Measurements from ENCODE around the gene PYGO2. TPM values are rescaled to one million over a fixed set of nuclear protein-coding genes. Genes with fewer than 3 reads are reported as not detected.
"Not testable (repeated sequence)": the region's sequence is repeated elsewhere in the genome, so short reads cannot be mapped to it uniquely, and the experiment has no call there.

The PYGO2 gene
- total RNA-seq, 1 donor from 2014 or later: 18.4 TPM

- no peak for DNase-seq (ENCODE audit: low read depth)
Measured at GRCh38 chr1:154908937-154909336, 52.6 kb downstream of the PYGO2 start.

- DNase-seq (ENCODE audit: low read depth): not testable (repeated sequence)
Measured at GRCh38 chr1:154908129-154908528, 53.5 kb downstream of the PYGO2 start.

Other genes starting within 250 kb of the PYGO2 start
- under 0.01 TPM in 1 of 2 replicates, not detected in the other for gene KCNN3, start 91.5 kb downstream of the PYGO2 start, total RNA-seq
- gene PMVK, start 25.1 kb downstream of the PYGO2 start, total RNA-seq: 4.0 and 8.8 TPM in 2 replicates
- gene PBXIP1, start 5.7 kb downstream of the PYGO2 start, total RNA-seq: 81.3 and 141 TPM in 2 replicates
- 107 and 140 TPM in 2 replicates for gene SHC1, start 9.0 kb upstream of the PYGO2 start, total RNA-seq
- gene CKS1B, start 12.9 kb upstream of the PYGO2 start, total RNA-seq: 23.4 and 106 TPM in 2 replicates
- 21.6 and 32.5 TPM in 2 replicates for gene FLAD1, start 21.6 kb upstream of the PYGO2 start, total RNA-seq
- 0.60 TPM in 1 of 2 replicates, not detected in the other for gene LENEP, start 31.8 kb upstream of the PYGO2 start, total RNA-seq
- gene ZBTB7B, start 41.0 kb upstream of the PYGO2 start, total RNA-seq: 29.2 and 36.5 TPM in 2 replicates
- 0.05 TPM in 1 of 2 replicates, not detected in the other for gene DCST2, start 72.0 kb upstream of the PYGO2 start, total RNA-seq
- not detected in 2 replicates for gene DCST1, start 72.0 kb upstream of the PYGO2 start, total RNA-seq
- 47.9 and 137 TPM in 2 replicates for gene ADAM15, start 89.5 kb upstream of the PYGO2 start, total RNA-seq
- 9.5 and 12.5 TPM in 2 replicates for gene EFNA4, start 102.0 kb upstream of the PYGO2 start, total RNA-seq
- 1.4 and 2.4 TPM in 2 replicates for gene EFNA3, start 117.1 kb upstream of the PYGO2 start, total RNA-seq
- gene EFNA1, start 166.1 kb upstream of the PYGO2 start, total RNA-seq: 68.3 and 80.4 TPM in 2 replicates
- 16.7 and 63.0 TPM in 2 replicates for gene SLC50A1, start 174.1 kb upstream of the PYGO2 start, total RNA-seq
- gene DPM3, start 178.7 kb upstream of the PYGO2 start, total RNA-seq: 12.7 and 30.9 TPM in 2 replicates
- 65.4 and 102 TPM in 2 replicates for gene KRTCAP2, start 211.5 kb upstream of the PYGO2 start, total RNA-seq
- 2.6 and 5.9 TPM in 2 replicates for gene TRIM46, start 212.1 kb upstream of the PYGO2 start, total RNA-seq
- gene THBS3, start 246.1 kb upstream of the PYGO2 start, total RNA-seq: 21.7 and 52.9 TPM in 2 replicates
- 36.8 and 72.8 TPM in 2 replicates for gene MTX1, start 246.9 kb upstream of the PYGO2 start, total RNA-seq

Data from renal cortical epithelial cell (primary cell).